Measurements from ENCODE around the gene NELL1. TPM values are rescaled to one million over a fixed set of nuclear protein-coding genes. Genes with fewer than 3 reads are reported as not detected.

The NELL1 gene
- total and polyA plus RNA-seq, 2 experiments from 2014 or later, result 8.9 to 20.1 TPM

GRCh38 chr11:21390430-21390829 is 721.0 kb downstream of the NELL1 start:
- no peak overlapping the region for H3K27ac ChIP-seq
- H3K9me2 ChIP-seq (replicated peaks; ENCODE audit: insufficient read depth), result no peaks in the 10 kb centered on the region
- 83% methylated on average over 5 of the region's 5 CpGs for WGBS (ENCODE audit: low lambda C conversion rate, missing lambda C conversion rate)
- no peak for DNase-seq (ENCODE audit: low spot score)
- no peak overlapping the region for H2AFZ ChIP-seq
- no peaks in the 10 kb centered on the region for H3K27me3 ChIP-seq
- no peaks in the 10 kb centered on the region for H3K4me1 ChIP-seq (ENCODE audit: insufficient read depth)
- H3K4me3 ChIP-seq, result no peak overlapping the region
- TF ChIP-seq, protein P1, sequence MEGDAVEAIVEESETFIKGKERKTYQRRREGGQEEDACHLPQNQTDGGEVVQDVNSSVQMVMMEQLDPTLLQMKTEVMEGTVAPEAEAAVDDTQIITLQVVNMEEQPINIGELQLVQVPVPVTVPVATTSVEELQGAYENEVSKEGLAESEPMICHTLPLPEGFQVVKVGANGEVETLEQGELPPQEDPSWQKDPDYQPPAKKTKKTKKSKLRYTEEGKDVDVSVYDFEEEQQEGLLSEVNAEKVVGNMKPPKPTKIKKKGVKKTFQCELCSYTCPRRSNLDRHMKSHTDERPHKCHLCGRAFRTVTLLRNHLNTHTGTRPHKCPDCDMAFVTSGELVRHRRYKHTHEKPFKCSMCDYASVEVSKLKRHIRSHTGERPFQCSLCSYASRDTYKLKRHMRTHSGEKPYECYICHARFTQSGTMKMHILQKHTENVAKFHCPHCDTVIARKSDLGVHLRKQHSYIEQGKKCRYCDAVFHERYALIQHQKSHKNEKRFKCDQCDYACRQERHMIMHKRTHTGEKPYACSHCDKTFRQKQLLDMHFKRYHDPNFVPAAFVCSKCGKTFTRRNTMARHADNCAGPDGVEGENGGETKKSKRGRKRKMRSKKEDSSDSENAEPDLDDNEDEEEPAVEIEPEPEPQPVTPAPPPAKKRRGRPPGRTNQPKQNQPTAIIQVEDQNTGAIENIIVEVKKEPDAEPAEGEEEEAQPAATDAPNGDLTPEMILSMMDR (IDR thresholded peaks at IDR 0.05; ENCODE audit: poor library complexity), result no peak
- TF ChIP-seq EZH2 (IDR thresholded peaks at IDR 0.05; ENCODE audit: borderline replicate concordance), result no peak
- no peak for TF ChIP-seq EZH2phosphoT487 (IDR thresholded peaks at IDR 0.05; ENCODE audit: low read depth, severe bottlenecking, unreplicated experiment)
- no peaks in the 10 kb centered on the region for H3K79me2 ChIP-seq
- H4K20me1 ChIP-seq (ENCODE audit: insufficient read depth, poor library complexity, severe bottlenecking), result no peaks in the 10 kb centered on the region
- H3K4me2 ChIP-seq, result no peak overlapping the region
- H3K9me3 ChIP-seq (ENCODE audit: low read depth), result no peaks in the 10 kb centered on the region
- H3K36me3 ChIP-seq (replicated peaks; ENCODE audit: insufficient read depth, low read depth), result no peaks in the 10 kb centered on the region

DNA sequence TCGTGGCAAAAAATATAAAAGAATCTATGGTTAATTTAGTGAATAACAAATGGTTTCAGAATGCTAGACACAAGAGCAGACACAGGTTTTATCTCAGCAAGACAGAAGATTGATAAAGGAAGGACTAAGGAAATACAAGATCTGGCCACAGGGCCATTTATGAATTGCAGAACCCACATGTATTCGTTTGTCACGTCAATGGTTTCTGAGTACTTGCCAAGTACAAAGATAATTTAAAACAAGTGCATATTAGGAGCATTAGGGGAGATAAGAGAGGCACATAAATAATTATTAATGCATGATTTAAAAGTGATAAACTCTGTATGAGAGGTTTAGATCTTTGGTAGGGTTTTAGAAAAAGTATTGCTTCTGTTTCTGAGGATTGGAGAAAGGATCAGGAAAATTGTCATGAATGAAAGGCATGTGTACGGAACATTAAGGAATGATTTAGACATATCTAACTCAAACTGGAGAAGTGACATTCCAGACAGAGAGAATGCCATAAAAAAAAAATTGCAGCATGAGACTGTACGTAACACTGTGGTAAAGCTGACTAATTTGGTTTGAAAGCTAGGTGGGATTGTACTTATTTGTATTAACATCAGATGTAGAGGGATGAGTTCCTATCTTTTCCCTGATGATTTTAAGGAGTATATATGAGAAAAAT is 727.1 kb downstream of the NELL1 start:
- H3K4me3 ChIP-seq, result no peak overlapping the region
- no peaks in the 10 kb centered on the region for H3K9me2 ChIP-seq (replicated peaks; ENCODE audit: insufficient read depth)
- H3K9me3 ChIP-seq (ENCODE audit: low read depth), result no peaks in the 10 kb centered on the region
- no peaks in the 10 kb centered on the region for H3K36me3 ChIP-seq (replicated peaks; ENCODE audit: insufficient read depth, low read depth)
- no peaks in the 10 kb centered on the region for H3K4me1 ChIP-seq (ENCODE audit: insufficient read depth)
- WGBS (ENCODE audit: low lambda C conversion rate, missing lambda C conversion rate), result 49% methylated on average over 5 of the region's 5 CpGs
- no peaks in the 10 kb centered on the region for H3K79me2 ChIP-seq
- no peak overlapping the region for H2AFZ ChIP-seq
- TF ChIP-seq EZH2 (IDR thresholded peaks at IDR 0.05; ENCODE audit: borderline replicate concordance) (no peak), EZH2phosphoT487 (IDR thresholded peaks at IDR 0.05; ENCODE audit: low read depth, severe bottlenecking, unreplicated experiment) (no peak)
- TF ChIP-seq, protein P1 (IDR thresholded peaks at IDR 0.05; ENCODE audit: poor library complexity), result no peak
- H3K4me2 ChIP-seq, result no peak overlapping the region
- H3K27me3 ChIP-seq, result no peaks in the 10 kb centered on the region
- DNase-seq (ENCODE audit: low spot score), result no peak
- H4K20me1 ChIP-seq (ENCODE audit: insufficient read depth, poor library complexity, severe bottlenecking), result no peaks in the 10 kb centered on the region
- no peak overlapping the region for H3K27ac ChIP-seq

- Histone ChIP-seq H2AFZ (no peak overlapping the region), H3K9me2 (replicated peaks; ENCODE audit: insufficient read depth) (no peaks in the 10 kb centered on the region), H3K4me3 (no peak overlapping the region), H3K4me1 (ENCODE audit: insufficient read depth) (no peaks in the 10 kb centered on the region), H3K27ac (no peak overlapping the region), H3K79me2 (no peaks in the 10 kb centered on the region), H4K20me1 (ENCODE audit: insufficient read depth, poor library complexity, severe bottlenecking) (no peaks in the 10 kb centered on the region), H3K36me3 (replicated peaks; ENCODE audit: insufficient read depth, low read depth) (no peaks in the 10 kb centered on the region), H3K4me2 (no peak overlapping the region), H3K27me3 (no peaks in the 10 kb centered on the region), H3K9me3 (ENCODE audit: low read depth) (no peaks in the 10 kb centered on the region)
- 88% methylated on average over 3 of the region's 3 CpGs for WGBS (ENCODE audit: low lambda C conversion rate, missing lambda C conversion rate)
- DNase-seq (ENCODE audit: low spot score), result no peak
- no peak for TF ChIP-seq EZH2phosphoT487 (IDR thresholded peaks at IDR 0.05; ENCODE audit: low read depth, severe bottlenecking, unreplicated experiment)
- no peak for TF ChIP-seq EZH2 (IDR thresholded peaks at IDR 0.05; ENCODE audit: borderline replicate concordance)
- TF ChIP-seq, protein P1 (IDR thresholded peaks at IDR 0.05; ENCODE audit: poor library complexity), result no peak
Measured at GRCh38 chr11:21398195-21398594, 728.8 kb downstream of the NELL1 start.

Measured in hepatocyte (in vitro differentiated cells).